Heart right ventricle (tissue), 16 donors: ENCODE results near the gene TGM5. TPM values are rescaled to one million over a fixed set of nuclear protein-coding genes. Genes with fewer than 3 reads are reported as not detected.

Source experiments
- ATAC-seq, 8 donors: fragments of 200-7000 bp; cut with Tn5 transposase; one replicate each; pipeline ENCODE4 v1.9.1; 2020; ENCODE audit warnings: mild to moderate bottlenecking in 8 of 8, moderate library complexity in 8 of 8, moderate number of reproducible peaks in 1 of 8
- DNase-seq, 2 donors: peaks; one replicate each; pipeline ENCODE4 v3.0.0-alpha.2; 2020
- H3K27ac ChIP-seq, 10 donors: fragments of 200-600 bp; sonication (generic) in 2 of 10; one replicate each; pipeline versions ENCODE4 v1.5.0 to v1.8.0; 2020 to 2022; ENCODE audit warnings: mild to moderate bottlenecking in 3 of 10
- H3K27me3 ChIP-seq, 7 donors: fragments of 200-600 bp; one replicate each; pipeline ENCODE4 v1.8.0; 2021 to 2022; ENCODE audit warnings: mild to moderate bottlenecking in 2 of 7
- H3K36me3 ChIP-seq, 9 donors: fragments of 200-600 bp; sonication (generic) in 1 of 9; one replicate each; pipeline versions ENCODE4 v1.5.0 to v1.8.0; 2020 to 2022; ENCODE audit warnings: mild to moderate bottlenecking in 2 of 9
- H3K4me1 ChIP-seq, 9 donors: fragments of 200-600 bp; sonication (generic) in 1 of 9; one replicate each; pipeline versions ENCODE4 v1.5.0 to v1.8.0; 2020 to 2022; ENCODE audit warnings: mild to moderate bottlenecking in 4 of 9
- H3K4me3 ChIP-seq, 10 donors: fragments of 200-600 bp; sonication (generic) in 2 of 10; one replicate each; pipeline versions ENCODE4 v1.5.0 to v1.8.0; 2020 to 2022; ENCODE audit warnings: mild to moderate bottlenecking in 7 of 10, moderate library complexity in 2 of 10
- H3K9me3 ChIP-seq, 11 donors: fragments of 200-600 bp in 10 of 11; sonication (generic) in 2 of 11; one replicate each; pipeline versions ENCODE4 v1.5.0 to v1.8.0; 2013 to 2022; ENCODE audit warnings: mild to moderate bottlenecking in 2 of 11, control low read depth in 1 of 11, moderate library complexity in 1 of 11
- CTCF ChIP-seq, 9 donors: fragments of 200-600 bp; sonication (generic) in 2 of 9; IDR thresholded peaks; one replicate each; pipeline versions ENCODE4 v1.5.0 to v1.8.0; 2021 to 2022; ENCODE audit warnings: antibody characterized with exemption in 9 of 9, mild to moderate bottlenecking in 5 of 9, moderate library complexity in 1 of 9
- WGBS, 2 donors: extraction: QIAGEN DNeasy Blood & Tissue Kit; methylation state at CpG; one replicate each; pipeline ENCODE4 v1.1.7; 2013; ENCODE audit warnings: inconsistent platforms in 1 of 2; 5-methylcytosine and 5-hydroxymethylcytosine counted together
- intact Hi-C, 10 donors: fragments of 100-400 bp; cut with DNase I; formaldehyde crosslinking; loops; one replicate each; pipeline versions ENCODE4 v1.11.1 to v1.14.2; 2022
- polyA plus RNA-seq, 2 donors: library from polyadenylated mRNA; stranded (reverse); fragments of 200-250 nt; gene quantifications; one replicate each; pipeline ENCODE4 v1.2.3, GENCODE V29; 2013
- total RNA-seq, 10 donors: library from RNA; stranded (reverse); fragmentation: NEBNext Ultra II Directional in 3 of 10; extraction: Animal tissue kit (Norgen Biotek cat#: 25700) in 3 of 10; gene quantifications; one replicate each; pipeline versions ENCODE4 v1.2.1 to v1.2.4, GENCODE V29; 2021 to 2023
- donor health status: Arrhythmogenic right ventricular cardiomyopathy.
- donor health status: ischemic (EF 13 %, LVEDD 7.1; RV severe dilation, severe dysfunction).
- donor health status: healthy with polysubstance abuse.
- donor health status: DM: no; HTN: yes; CAD: no.
- donor health status: DM: no; HTN: no; CAD: no.
- donor health status: ischemic (EF 25% LVEDD 6.9; RV normal size, moderate dysfunction).
- donor health status: ischemic (EF 25% LVEDD 5.7; RV mildly dilated, moderate dysfunction).
- donor health status: healthy.
- donor health status: DM: yes; HTN: yes; CAD: no.
- donor health status: Ischemic cardiomyopathy.
- donor health status: ischemic (EF 35%, LVEDD 5.7; RV mildly dilated, moderate dysfunction).
- donor health status: nonischemic (EF 11% LVEDD 7.7; RV severe dilation, severe dysfunction).
- donor health status: DM: yes; HTN: yes; CAD: no.
- donor health status: PGD.
- donor health status: ischemic (EF 29% LVEDD 5.4; RV normal size, mild dysfunction).
- donor health status: nonischemic (EF 23%, LVEDD 6.1; RV moderate dilation, normal function).

TGM5 gene
- total and polyA plus RNA-seq, 12 donors: 0.10 TPM; not detected in 11

- intact Hi-C loops: no loop called here
- TF ChIP-seq CTCF (IDR thresholded peaks at IDR 0.05): no peak
- WGBS, 2 donors: 73 to 82% methylated on average over 2 of the region's 2 CpGs
- DNase-seq (no peak), ATAC-seq (no peak)
- peaks cover 0 to 4% (median 0%) of the 10 kb centered on the region in 7 donors for H3K27me3 ChIP-seq
- no peak overlapping the region for H3K27ac ChIP-seq
- no peak overlapping the region for H3K4me3 ChIP-seq
- peaks cover 0 to 3% (median 0%) of the 10 kb centered on the region in 11 donors for H3K9me3 ChIP-seq
- no peaks in the 10 kb centered on the region for H3K36me3 ChIP-seq
- peaks cover 0 to 15% (median 0%) of the 10 kb centered on the region in 9 donors for H3K4me1 ChIP-seq
These were observed 15.9 kb downstream of the TGM5 start for GRCh38 chr15:43250785-43251184.

GRCh38 chr15:43249699-43250203 lies 17.0 kb downstream of the TGM5 start:
- no peaks in the 10 kb centered on the region for H3K36me3 ChIP-seq
- 53 to 56% methylated on average over 5 of the region's 5 CpGs for WGBS, 2 donors
- H3K27me3 ChIP-seq: peaks cover 0 to 5% (median 0%) of the 10 kb centered on the region in 7 donors
- no peak overlapping the region for H3K27ac ChIP-seq
- TF ChIP-seq CTCF (IDR thresholded peaks at IDR 0.05): no peak
- intact Hi-C loops: no loop called here
- no peak overlapping the region for H3K4me3 ChIP-seq
- peaks cover 0 to 15% (median 0%) of the 10 kb centered on the region in 9 donors for H3K4me1 ChIP-seq
- H3K9me3 ChIP-seq: peaks cover 0 to 3% (median 0%) of the 10 kb centered on the region in 11 donors
- ATAC-seq: no peak
- DNase-seq: no peak

- DNase-seq (no peak), ATAC-seq (no peak)
- H3K36me3 ChIP-seq: no peaks in the 10 kb centered on the region
- H3K27me3 ChIP-seq: peaks cover 0 to 8% (median 0%) of the 10 kb centered on the region in 7 donors
- no peak overlapping the region for H3K4me3 ChIP-seq
- no peak for TF ChIP-seq CTCF (IDR thresholded peaks at IDR 0.05)
- peaks cover 0 to 15% (median 0%) of the 10 kb centered on the region in 9 donors for H3K4me1 ChIP-seq
- intact Hi-C loops: no loop called here
- 74% methylated on average over 2 of the region's 2 CpGs for WGBS, 2 donors
- peaks cover 0 to 3% (median 0%) of the 10 kb centered on the region in 11 donors for H3K9me3 ChIP-seq
- no peak overlapping the region for H3K27ac ChIP-seq
These were observed 17.5 kb downstream of the TGM5 start for GRCh38 chr15:43249236-43249635.

GRCh38 chr15:43246261-43246774 lies 20.4 kb downstream of the TGM5 start:
- H3K9me3 ChIP-seq: peaks cover 0 to 3% (median 0%) of the 10 kb centered on the region in 11 donors
- H3K27me3 ChIP-seq: peaks cover 0 to 5% (median 0%) of the 10 kb centered on the region in 7 donors
- ATAC-seq (no peak), DNase-seq (no peak)
- peaks cover 0 to 15% (median 0%) of the 10 kb centered on the region in 9 donors for H3K4me1 ChIP-seq
- no peak overlapping the region for H3K27ac ChIP-seq
- H3K4me3 ChIP-seq: no peak overlapping the region
- H3K36me3 ChIP-seq: no peaks in the 10 kb centered on the region
- no peak for TF ChIP-seq CTCF (IDR thresholded peaks at IDR 0.05)
- WGBS, 2 donors: 67 to 70% methylated on average over 6 of the region's 6 CpGs
- intact Hi-C loops: no loop called here
